AML-193 (cell line): ENCODE results near the gene PLCB2.

Experiments
- DNase-seq, 2 experiments: peaks; one replicate each; lab custom pipeline; 2025; lab: John Stamatoyannopoulos, UW

Gene PLCB2

DNA sequence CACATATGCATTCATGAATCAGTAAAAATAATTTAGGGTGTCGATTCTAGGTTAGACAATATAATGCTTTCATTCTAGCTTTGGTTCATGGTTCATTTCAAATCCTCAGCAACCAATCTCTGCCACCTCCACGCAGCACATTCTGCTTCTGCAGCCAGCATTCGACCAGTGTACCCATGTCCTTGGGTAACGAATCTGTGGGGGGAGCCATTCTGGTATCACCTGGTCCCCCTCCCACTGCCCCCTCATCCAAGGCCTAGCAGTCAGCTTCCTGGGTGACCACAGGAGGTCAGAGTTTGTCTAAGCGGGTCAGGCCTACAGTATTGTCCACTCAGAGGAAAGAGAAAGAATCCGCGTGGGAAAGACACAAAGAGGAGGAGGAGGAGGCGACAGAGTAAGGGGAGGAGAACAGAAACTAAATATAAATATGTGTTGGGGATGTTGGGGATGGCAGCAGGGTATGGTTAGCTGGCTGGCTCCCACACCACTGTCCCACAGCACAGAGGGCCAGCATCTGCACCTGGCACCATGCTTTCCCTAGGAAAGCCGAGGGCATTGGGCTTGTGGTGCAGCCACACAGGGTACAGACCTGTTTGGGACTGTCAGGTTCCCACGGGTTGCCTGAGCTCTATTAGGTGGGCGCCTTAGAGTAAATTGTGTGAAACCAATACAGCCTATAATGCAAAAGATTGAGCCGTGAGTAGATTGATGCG, 56.8 kb downstream of the PLCB2 start:
- no peak for DNase-seq

DNA sequence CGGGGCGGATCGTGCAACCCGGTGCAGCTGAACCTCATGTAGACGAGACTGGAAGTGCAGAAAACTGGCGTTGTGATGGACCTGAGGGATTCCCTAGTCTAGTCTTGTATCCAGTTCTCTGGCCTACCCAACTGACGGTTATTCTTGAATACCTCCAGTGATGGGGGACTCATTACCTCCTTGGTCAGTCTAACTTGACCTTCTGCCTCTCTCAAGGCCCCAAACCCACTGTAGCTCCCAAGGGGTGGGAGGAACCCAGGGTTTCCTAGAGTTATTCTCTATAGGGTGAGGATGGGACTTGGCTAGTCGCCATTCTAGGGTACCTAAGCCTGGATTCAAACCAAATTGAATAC, 57.5 kb downstream of the PLCB2 start:
- DNase-seq: no peak

DNA sequence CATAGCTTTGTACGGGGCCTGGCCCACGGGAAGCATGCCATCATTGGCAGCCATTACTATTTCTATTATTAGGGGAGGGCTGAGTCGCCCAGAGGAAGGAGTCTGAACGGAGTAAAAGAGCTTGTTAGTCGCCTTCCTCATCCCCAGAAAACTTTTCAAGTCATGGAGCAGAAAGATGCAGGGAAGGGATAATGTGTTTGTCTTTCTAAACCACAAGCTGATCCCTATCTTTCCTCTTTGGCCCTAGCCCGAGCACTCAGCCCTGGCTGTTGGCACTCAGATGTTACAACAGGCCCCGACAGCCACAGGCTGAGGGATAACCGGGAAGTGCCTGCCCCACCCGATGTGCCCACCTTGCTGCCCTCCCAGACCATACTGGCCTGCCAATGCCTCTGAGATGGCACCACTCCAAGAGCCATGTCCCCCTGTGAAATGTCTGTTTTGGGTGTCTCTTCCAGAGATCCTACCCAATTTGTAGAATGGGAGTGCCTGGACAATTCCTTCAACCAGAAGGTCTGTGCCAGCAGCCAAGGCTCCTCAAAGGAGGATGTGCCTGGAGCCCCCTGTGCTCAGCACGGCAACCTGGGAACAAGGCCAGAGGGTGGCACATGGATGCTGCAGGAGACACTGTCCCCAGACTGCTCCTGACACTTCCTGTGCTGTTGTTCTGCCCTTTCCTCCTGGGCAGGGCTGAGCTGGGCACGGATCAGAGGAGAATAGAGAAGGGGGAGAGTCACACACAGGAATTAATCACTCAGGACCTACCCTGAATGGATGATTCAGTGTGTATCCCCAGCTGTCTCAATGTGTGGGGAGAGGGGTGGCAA, 58.0 kb downstream of the PLCB2 start:
- no peak for DNase-seq

DNA sequence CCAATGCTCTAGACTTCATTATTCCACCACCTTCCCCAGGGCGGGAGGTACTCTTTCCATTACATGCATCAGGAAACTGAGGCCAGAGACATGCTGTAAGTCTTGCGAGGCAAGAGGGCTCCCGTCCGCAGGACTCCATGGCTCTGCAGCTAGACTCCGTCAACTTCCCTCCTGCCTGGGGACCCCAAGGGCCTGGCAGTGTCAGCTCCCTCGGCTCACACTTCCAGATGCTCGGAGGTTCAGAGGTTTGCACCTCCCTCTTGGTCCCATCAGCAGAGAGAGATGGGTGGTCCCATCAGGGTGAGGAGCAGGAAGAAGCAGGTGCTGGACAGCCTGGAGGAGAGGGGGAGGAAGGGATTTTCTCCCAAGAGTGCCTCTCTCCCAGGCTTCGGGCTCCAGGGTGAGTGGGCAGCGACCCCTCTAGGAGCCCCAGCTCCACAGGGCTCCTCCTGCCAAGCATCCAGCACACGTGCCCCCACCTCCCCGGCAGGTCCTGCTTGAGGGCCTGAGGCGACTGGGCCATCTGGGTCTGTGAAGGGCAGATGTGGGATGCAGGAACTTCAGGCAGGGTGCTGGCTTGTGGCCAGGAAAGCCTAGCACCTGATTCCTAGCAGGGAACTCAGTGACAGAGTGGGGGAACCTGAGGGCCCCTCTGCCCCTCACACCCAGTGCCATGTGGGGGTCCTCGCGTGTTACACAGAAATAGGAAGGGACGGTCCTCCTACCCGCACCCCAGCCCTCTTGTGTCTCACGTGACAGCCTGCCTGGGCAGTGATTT, 59.5 kb downstream of the PLCB2 start:
- DNase-seq: no peak

DNA sequence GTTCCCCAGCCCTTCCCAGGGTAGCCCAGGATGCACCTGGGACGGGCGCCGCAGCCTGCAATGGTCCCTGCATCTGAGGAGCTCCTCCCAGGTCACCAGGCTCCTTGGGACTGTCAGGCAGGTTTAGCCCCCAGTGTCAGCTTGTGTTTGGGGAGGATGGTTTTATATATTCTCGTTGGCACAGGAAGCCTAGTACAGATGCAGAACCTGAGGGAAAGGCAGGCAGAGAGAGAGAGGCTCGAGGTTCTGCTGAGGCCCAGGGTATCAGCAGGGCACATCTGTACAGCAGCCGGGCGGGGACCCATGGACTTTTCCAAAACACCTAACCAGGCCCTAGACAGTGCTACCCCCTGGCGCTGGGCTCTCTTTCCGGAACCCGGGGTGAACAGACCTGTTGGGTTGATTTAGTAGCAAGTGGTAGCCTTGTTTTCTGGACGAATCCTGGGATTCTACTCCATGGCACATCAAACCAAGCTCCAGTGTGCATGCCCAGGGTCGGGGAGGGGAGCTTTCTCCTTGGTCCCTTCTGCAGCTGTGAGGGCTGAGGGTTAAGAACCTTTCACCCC, 60.2 kb downstream of the PLCB2 start:
- DNase-seq: no peak

DNA sequence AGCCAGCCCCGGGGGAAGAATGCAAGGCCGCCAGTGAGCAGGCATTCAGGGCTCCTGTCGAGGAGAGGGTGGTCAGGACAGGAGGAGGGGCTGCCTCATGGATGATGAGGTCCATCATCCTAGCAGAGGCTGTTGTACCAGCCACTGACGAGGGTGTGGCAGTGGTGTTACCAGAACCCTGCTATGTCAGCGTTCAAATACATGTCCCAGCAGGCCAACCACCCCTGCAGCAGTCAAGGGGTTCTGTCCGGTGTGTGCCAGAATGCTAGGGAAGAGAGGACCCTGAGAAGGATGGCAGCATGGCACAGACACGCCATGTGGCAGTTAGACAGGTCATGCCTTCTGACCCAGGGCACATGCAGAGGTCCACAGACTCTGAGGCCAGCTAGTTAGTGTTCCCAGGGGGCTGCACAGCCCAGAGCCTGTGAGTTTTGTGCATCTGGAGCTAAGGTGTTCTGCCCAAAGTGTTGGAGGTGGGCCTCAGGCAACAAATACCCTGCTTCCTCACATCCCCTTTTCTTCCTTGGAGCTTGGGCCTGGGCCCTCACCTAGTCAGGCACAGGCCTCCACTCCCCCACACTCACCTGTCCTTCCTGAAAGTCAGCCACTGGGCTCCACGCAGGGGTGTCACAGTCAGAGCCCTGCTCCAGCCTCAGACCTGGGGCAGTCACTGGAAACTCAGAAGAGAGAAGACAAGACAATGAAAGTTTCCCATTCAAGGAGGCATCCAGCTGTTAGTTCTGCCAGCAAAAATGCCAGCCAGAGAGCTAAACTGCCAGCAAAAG, 61.0 kb downstream of the PLCB2 start:
- no peak for DNase-seq

DNA sequence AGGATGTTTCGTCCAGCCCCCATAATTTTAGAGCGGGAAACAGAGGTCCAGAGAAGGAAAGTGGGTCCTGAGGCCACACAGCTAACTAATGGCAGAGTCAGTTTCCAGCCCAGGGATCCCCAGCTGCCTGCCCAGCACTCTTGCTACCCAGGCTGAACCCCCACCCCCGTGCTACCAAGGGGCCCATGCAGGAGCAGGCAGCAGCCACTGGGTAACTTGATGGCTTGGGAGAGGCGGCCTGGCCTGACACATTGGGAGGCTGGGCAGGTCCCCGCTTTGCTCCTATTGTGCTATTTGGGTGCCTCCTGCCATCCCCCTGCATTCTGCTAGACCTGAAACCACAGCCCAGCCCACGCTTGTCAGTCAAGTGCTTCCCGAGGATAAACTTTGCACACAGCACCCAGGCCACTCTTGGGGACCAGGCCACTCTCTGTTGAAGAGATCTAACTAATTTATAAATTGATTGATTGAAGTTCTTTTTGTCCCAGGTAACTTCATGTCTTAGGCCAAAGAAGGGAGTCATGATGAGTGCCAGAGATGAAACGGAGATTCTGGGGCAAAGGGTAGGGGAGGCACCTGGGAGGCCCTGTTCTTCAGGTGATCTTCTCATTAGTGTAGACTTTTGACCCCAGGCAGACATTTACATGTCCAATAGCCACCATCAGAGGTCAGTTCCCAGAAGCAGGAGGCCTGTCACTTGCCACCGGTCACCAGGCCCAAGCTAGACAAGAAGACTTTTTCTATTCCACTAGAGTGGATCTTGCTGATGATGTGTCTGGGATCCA, 61.9 kb downstream of the PLCB2 start:
- DNase-seq: no peak

DNA sequence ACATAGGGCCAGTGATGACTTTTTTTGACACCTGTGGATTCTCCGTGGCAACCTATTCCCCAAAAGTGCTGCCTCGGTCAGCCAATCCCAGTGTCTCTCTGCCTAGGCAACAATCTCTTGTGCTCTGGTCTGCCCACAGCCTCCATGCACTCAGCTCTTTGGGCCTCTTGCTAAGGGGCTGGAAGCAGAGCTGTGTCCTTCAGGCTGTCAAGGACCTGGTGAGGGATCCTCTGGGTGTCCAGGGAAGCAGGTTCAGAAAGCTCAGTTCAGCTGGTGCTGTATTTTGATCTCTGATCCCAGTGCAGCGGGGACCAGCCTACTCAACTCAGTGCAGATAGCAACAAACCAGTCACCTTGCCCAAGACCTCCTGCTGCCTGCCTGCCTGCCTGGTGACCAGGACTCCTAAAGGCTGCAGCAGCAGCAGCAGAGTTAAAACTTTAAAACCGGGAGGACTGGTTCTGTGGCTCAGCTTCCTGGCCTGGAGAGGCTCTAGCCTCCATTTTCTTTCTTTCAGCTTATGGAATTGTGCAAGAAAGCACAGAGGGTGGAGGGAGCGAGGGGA, 62.7 kb downstream of the PLCB2 start:
- no peak for DNase-seq

DNA sequence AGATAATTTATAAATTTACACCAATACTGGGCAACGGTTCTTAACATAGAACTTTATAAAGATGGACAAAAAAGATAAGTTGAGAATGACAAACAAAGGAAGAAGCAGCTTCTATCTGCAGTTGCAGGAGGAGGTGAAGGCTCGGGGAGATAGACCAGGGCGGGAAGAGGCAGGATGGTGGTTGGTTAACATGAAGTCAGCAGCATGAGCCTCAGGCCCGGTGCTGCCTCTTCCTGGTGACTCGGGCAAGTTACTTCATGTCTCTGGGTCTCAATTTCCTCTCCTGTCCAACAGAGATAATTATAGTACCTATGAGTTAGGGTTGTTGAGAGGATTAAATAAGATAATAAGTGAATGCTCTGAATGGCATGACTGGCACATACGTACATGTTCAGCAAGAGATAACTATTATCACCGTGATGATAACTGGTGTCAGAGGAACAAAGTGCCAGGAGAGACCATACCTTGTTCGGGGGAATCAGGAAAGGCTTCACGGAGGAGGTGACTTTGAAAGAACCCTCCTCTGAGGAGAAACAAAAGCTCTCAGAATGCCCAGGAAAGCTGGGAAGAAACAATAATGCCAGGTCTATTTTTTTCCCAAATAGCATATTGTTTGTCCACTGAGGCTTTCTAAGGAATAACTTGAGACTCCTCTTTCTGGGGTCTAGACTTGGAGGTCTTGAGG, 64.5 kb downstream of the PLCB2 start:
- DNase-seq: no peak

DNA sequence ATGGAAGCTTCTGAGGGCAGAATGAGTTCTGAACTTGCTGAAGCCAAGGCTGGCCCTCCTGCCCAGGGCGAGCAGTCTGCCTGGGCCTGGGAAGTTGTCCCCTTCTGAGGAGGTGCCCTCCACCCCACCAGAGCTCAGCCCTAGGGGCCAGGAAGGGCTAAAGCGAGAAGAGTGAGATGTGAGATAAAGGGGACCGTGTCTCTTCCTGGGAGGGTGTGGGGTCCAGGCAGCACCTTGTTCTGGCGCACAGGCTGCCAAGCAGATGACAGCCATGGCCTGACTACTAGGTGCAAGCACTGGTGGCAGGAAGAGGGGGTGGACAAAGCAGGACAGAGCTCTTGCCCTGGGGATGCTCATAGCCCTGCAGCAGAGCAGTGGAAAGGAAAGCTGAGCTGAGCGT, 65.1 kb downstream of the PLCB2 start:
- DNase-seq: no peak

DNA sequence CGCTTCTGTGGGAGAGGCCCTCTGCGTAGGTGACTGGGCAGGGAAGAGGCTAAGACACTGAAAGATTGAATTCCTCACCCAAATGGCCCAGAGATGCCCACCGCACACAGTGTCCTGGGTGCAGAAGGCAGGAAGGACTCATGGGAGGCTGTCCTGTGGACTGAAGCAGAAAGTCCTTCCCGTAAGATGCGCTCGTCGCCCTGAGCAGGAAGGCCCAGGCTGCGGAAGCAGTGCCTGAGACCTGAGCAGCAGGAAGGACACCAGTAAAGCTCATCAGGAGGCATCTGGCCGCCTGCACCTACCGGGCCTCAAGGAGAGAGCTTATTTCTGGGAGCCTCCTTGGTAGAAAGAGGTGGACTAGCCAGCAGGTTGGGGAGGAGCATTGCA, 65.5 kb downstream of the PLCB2 start:
- no peak for DNase-seq

DNA sequence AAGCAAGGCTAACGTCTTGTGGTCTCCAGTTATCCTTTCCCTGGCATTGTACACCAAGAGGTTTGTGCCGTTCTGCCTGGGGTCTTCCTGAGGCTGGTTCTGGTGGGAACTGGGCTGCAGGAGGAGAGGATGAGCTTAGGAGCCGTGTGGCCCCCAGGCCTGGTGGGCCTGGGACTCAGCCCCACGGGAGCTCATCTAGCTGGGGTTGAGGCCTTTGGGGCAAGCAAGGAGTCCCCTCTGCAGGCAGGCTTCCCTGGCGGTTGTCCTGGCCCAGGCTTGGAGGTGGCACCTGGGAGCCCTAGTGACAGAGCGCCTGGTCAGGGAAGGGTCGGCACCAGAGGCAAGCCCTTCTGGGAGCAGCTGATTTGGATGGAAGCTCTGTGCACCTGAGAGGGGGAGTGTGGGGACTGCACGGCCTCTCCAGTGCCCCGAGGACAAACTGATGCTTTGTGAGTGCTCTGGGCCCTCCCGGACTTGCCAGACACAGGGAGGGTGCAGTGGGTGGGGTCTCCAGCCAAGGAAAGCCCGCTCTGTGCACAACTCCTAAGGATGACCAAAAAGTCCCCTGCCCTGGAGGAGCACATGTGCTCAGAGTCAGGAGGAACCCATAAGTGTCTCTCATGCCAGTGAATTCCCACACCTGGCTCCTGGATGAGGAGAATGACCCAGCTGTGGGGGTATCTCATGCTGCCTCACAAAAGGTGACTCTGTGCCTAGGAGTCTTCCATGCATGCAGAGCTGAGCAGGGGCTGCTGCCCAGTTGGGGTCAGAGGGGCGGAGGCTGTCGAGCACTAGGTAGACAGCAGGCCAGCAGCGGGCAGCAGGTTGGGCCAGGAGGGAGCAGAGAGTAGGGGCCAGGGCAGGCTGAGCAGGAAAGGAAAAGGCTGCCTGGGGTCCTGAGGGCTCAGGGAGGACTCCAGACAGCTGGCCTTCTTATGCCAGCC, 66.2 kb downstream of the PLCB2 start:
- no peak for DNase-seq

DNA sequence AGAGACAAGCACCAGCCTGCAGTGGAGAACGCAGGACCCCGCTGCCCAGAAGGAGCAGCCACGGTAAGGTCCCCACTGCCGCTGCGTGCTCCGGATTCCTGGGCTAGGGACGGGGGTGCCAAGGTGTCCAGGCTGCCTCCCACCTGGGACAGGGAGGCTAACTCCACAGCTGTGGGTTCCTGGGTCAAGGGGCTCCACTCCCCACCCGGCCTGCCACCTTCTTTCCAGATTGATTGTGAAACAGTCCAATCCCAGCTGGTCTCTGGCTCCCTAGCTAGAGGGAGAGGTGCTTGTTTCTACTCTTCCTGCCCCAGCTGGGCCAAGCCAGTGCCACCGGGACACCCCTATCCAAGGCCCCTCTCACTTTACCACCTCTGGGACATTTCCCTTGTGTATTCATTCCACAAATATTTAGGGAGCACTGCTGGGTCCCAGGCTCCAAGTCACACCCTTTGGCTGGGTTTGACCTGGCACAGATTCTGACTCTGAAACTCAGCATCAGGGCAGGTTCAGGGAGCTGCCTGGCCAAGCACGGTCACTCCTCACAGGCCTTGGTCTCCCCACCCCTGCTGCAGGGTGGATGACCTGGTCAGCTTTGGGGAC, 67.0 kb downstream of the PLCB2 start:
- DNase-seq: no peak

DNA sequence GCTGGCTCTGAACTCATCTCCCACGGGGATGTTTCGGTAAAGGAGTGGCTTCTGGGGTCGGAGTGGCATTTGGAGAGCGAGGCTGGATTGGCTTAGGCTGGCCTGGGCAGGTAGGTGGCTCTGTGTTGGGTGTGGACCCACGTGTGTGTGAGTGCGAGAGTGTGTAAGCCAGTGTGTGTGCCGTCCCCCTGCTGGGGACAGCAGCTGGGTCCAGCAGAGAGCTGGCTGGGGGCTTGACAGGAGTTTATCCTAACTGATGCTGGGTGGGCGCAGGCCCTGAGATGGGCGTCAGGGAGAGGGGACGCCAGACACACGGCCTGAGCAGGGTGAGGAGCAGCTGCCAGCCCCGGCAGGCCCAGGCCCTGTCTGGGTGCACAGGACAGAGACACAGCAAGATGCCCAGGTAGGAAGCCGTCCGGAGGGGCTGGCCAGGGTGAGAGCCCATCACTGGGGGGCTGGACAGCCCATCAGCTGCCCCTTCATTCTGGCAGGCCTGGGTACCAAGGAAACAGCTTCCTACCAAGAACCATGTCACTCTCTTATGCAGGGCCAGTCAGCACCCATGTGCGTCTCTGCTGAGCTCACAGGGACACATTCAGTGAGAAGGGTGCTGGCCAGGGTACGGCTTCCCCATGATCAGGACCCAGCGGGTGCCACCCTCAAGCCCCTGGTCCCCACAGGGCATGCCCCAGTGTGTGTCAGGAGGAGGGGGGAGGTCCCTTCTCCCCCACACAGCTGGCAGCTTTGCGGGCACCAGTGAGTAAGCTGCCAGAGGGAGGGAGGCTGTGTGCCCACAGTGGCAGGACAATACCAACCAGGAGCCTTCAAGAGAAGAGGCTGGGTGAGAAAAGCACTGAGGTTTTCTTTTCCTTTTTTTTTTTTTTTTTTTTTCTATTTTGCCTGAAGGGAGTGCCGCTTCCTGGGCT, 67.8 kb downstream of the PLCB2 start:
- DNase-seq: no peak

DNA sequence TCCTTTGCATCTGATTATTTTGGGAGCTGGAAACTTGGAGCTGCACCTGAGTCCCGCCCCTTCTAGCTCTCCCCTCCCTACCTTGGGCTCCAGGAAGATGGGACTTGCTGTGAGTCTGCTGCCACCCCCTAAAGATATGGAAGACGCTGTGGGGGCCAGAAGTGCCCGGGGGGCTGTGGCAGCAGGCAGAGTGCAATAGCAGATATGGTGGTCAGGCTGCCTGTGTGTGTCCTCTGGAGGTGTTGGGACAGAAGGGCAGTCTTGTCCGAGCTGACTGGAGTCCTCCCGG, 68.4 kb downstream of the PLCB2 start:
- DNase-seq: no peak

DNA sequence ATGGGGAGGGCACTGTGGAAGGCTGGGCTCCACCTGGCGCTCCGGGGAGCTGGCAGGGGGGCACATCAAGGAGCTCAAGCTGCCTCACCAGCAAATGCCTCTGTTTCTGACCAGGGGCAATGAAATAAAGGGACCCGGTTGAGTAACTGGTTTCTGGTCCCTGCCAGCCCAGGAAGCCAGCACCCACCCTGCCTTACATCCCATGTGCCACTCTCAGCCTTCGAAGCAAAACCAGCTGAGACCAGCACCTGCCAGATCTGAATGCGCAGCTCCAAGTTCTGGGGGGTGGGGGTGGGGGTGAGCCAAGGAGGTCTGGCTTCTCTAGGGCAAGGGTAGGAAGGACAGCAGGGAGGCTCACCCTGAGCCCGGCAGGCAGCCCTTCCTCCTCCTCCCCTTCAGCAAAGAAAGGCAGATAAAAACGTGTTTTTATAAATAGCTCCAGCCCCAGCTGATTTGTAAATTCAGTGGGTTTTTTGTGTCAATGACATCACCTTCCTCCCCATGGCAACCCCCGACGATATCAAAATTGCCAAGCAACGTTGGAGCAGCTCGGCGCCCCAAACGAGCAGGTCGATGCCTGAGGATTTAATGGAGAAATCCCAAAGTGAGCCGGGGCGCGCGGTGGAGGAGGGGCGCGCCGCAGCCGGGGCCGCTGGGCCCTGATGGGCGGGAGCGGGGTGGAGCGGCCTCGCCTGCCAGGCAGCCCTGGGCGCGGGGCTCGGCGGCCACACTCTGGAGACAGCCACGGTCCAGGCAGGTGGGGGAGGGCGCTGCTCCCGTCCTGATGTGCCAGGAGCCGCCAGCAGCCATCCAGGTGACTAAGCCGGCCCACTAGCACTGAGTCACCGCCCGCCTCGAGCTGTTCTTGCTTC, 69.0 kb downstream of the PLCB2 start, which contains the start of gene PAK6:
TSS of gene PAK6 (plus strand) at position 532 of the 872 bp plus-strand sequence. CDS start 25,723 bp downstream, outside the sequence.
- DNase-seq: no peak
